HEK293 (cell line): ENCODE measurements around the gene NEK11.

ENCODE experiments used
- CTCF ChIA-PET: fragments of 350-600 bp; formaldehyde crosslinking; extraction: SDS; loops from one replicate; lab custom pipeline; 2021; ENCODE audit warnings: antibody characterized with exemption; lab: Yijun Ruan, JAX
- POLR2A ChIA-PET: fragments of 300-600 bp; formaldehyde crosslinking; extraction: SDS; loops from one replicate; lab custom pipeline; 2020; ENCODE audit warnings: antibody characterized with exemption, inconsistent platforms; lab: Yijun Ruan, JAX
- H3K27ac ChIP-seq: fragments of 200-500 bp; sonication (Bioruptor generic); 2 replicates; pipeline ENCODE4 v1.5.1; 2014; ENCODE audit warnings: low read depth, low read length, control low read depth, inconsistent platforms; ENCODE audit errors: extremely low read depth
- H3K36me3 ChIP-seq, 2 experiments: fragments of 200-500 bp in 1 of 2; sonication (Bioruptor generic) in 1 of 2; 1 replicate in 1 of 2; 2 replicates in 1 of 2; pipeline ENCODE4 v1.5.1; 2014 to 2017; ENCODE audit warnings: inconsistent platforms in 2 of 2, low read length in 2 of 2; ENCODE audit not compliant: control insufficient read depth in 2 of 2, insufficient read depth in 1 of 2
- H3K4me1 ChIP-seq: fragments of 200-500 bp; sonication (Bioruptor generic); 2 replicates; pipeline ENCODE4 v1.5.1; 2014; ENCODE audit warnings: mild to moderate bottlenecking, low read length, inconsistent platforms; ENCODE audit not compliant: control insufficient read depth, insufficient read depth
- H3K4me3 ChIP-seq: 2 replicates; pipeline ENCODE4 v1.5.1; 2011; ENCODE audit warnings: low read depth, mild to moderate bottlenecking, control low read depth, low read length, moderate library complexity
- H3K9me3 ChIP-seq: fragments of 200-500 bp; sonication (Bioruptor generic); 2 replicates; pipeline ENCODE4 v1.5.1; 2014; ENCODE audit warnings: low read depth, low read length, inconsistent platforms; ENCODE audit not compliant: control insufficient read depth, insufficient read depth
- GLIS2 ChIP-seq: fragments of 450-650 bp; formaldehyde crosslinking; IDR thresholded peaks from 2 replicates; pipeline ENCODE4 v1.5.1; 2016; ENCODE audit warnings: missing biosample characterization, missing genetic modification characterization
- PRDM10 ChIP-seq: fragments of 450-650 bp; formaldehyde crosslinking; IDR thresholded peaks from 2 replicates; pipeline ENCODE4 v1.5.1; 2016; ENCODE audit warnings: missing biosample characterization, missing genetic modification characterization
- PRDM4 ChIP-seq: fragments of 450-650 bp; formaldehyde crosslinking; IDR thresholded peaks from 2 replicates; pipeline ENCODE4 v1.5.1; 2017; ENCODE audit warnings: missing biosample characterization, missing genetic modification characterization
- PRDM6 ChIP-seq: fragments of 450-650 bp; formaldehyde crosslinking; IDR thresholded peaks from 2 replicates; pipeline ENCODE4 v1.5.1; 2017; ENCODE audit warnings: missing biosample characterization, missing genetic modification characterization
- SCRT1 ChIP-seq: fragments of 450-650 bp; formaldehyde crosslinking; IDR thresholded peaks from 2 replicates; pipeline ENCODE4 v1.5.1; 2016; ENCODE audit warnings: missing biosample characterization, missing genetic modification characterization, borderline replicate concordance
- SP3 ChIP-seq: fragments of 450-650 bp; formaldehyde crosslinking; IDR thresholded peaks from 2 replicates; pipeline ENCODE4 v1.5.1; 2016; ENCODE audit warnings: missing biosample characterization, missing genetic modification characterization
- ZBTB49 ChIP-seq: fragments of 450-650 bp; formaldehyde crosslinking; IDR thresholded peaks from 2 replicates; pipeline ENCODE4 v1.5.1; 2016; ENCODE audit warnings: missing biosample characterization, missing genetic modification characterization, low read depth
- ZNF155 ChIP-seq: fragments of 450-650 bp; formaldehyde crosslinking; IDR thresholded peaks from 2 replicates; pipeline ENCODE4 v1.5.1; 2016; ENCODE audit warnings: missing biosample characterization, missing genetic modification characterization
- ZNF174 ChIP-seq: fragments of 450-650 bp; formaldehyde crosslinking; IDR thresholded peaks from 2 replicates; pipeline ENCODE4 v1.5.0; 2017; ENCODE audit warnings: missing biosample characterization, mild to moderate bottlenecking, missing genetic modification characterization
- ZNF2 ChIP-seq: fragments of 450-650 bp; formaldehyde crosslinking; IDR thresholded peaks from 2 replicates; pipeline ENCODE4 v1.5.1; 2016; ENCODE audit warnings: missing biosample characterization, missing genetic modification characterization
- ZNF202 ChIP-seq: fragments of 450-650 bp; formaldehyde crosslinking; IDR thresholded peaks from 2 replicates; pipeline ENCODE4 v1.5.1; 2016; ENCODE audit warnings: missing biosample characterization, missing genetic modification characterization, borderline replicate concordance
- ZNF292 ChIP-seq: fragments of 450-650 bp; formaldehyde crosslinking; IDR thresholded peaks from 2 replicates; pipeline ENCODE4 v1.5.1; 2016; ENCODE audit warnings: low read depth, missing biosample characterization, missing genetic modification characterization, borderline replicate concordance
- ZNF394 ChIP-seq: fragments of 450-650 bp; formaldehyde crosslinking; IDR thresholded peaks from 2 replicates; pipeline ENCODE4 v1.5.1; 2016; ENCODE audit warnings: missing biosample characterization, missing genetic modification characterization, mild to moderate bottlenecking, moderate library complexity, borderline replicate concordance
- ZNF398 ChIP-seq: fragments of 450-650 bp; formaldehyde crosslinking; IDR thresholded peaks from 2 replicates; pipeline ENCODE4 v1.5.1; 2017; ENCODE audit warnings: missing biosample characterization, missing genetic modification characterization
- ZNF600 ChIP-seq: fragments of 450-650 bp; formaldehyde crosslinking; IDR thresholded peaks from 2 replicates; pipeline ENCODE4 v1.5.1; 2016; ENCODE audit warnings: missing biosample characterization, missing genetic modification characterization
- ZNF624 ChIP-seq: fragments of 450-650 bp; formaldehyde crosslinking; IDR thresholded peaks from 2 replicates; pipeline ENCODE4 v1.5.1; 2017; ENCODE audit warnings: missing biosample characterization, missing genetic modification characterization
- ZNF654 ChIP-seq: fragments of 450-650 bp; formaldehyde crosslinking; IDR thresholded peaks from 2 replicates; pipeline ENCODE4 v1.5.1; 2016; ENCODE audit warnings: low read depth, missing biosample characterization, missing genetic modification characterization
- ZNF660 ChIP-seq: fragments of 450-650 bp; IDR thresholded peaks from 2 replicates; pipeline ENCODE4 v1.5.1; 2018; ENCODE audit warnings: missing biosample characterization, mild to moderate bottlenecking, missing genetic modification characterization
- ZNF670 ChIP-seq: fragments of 450-650 bp; formaldehyde crosslinking; IDR thresholded peaks from 2 replicates; pipeline ENCODE4 v1.5.1; 2016; ENCODE audit warnings: missing biosample characterization, missing genetic modification characterization, low read depth
- ZNF707 ChIP-seq: fragments of 450-650 bp; formaldehyde crosslinking; IDR thresholded peaks from 2 replicates; pipeline ENCODE4 v1.5.1; 2016; ENCODE audit warnings: missing biosample characterization, missing genetic modification characterization
- ZNF776 ChIP-seq: fragments of 450-650 bp; formaldehyde crosslinking; IDR thresholded peaks from 2 replicates; pipeline ENCODE4 v1.5.0; 2017; ENCODE audit warnings: missing biosample characterization, missing genetic modification characterization, borderline replicate concordance
- ZSCAN23 ChIP-seq: fragments of 450-650 bp; formaldehyde crosslinking; IDR thresholded peaks from 2 replicates; pipeline ENCODE4 v1.5.1; 2016; ENCODE audit warnings: missing biosample characterization, missing genetic modification characterization
- ZSCAN30 ChIP-seq: fragments of 450-650 bp; IDR thresholded peaks from 2 replicates; pipeline ENCODE4 v1.5.1; 2018; ENCODE audit warnings: missing biosample characterization, mild to moderate bottlenecking, missing genetic modification characterization, moderate library complexity

Gene NEK11

GRCh38 chr3:131324923-131325322 is 298.2 kb downstream of the NEK11 start:
- TF ChIP-seq ZNF707 (tag by site-specific recombination) = no peak
- no peak for TF ChIP-seq SCRT1 (tag by site-specific recombination)
- no peak for TF ChIP-seq ZNF394 (tag by site-specific recombination)
- no peak for TF ChIP-seq ZNF202
- no peak for TF ChIP-seq ZNF2 (tag by site-specific recombination)
- no peak for TF ChIP-seq ZNF600 (tag by site-specific recombination)
- no peak for TF ChIP-seq ZNF155 (tag by site-specific recombination)
- no peak for TF ChIP-seq SP3 (tag by site-specific recombination)
- no peak for TF ChIP-seq ZNF292 (tag by site-specific recombination)
- no peak for TF ChIP-seq PRDM4 (tag by site-specific recombination)
- no peak for TF ChIP-seq ZNF776
- no peaks in the 10 kb centered on the region for H3K4me1 ChIP-seq
- POLR2A ChIA-PET = interaction anchor here (0.6 kb wide), 1 partner anchor 123 kb away, joined by 3 read pairs; no protein-coding TSS in a partner anchor
- CTCF ChIA-PET = interaction anchor here (0.7 kb wide), 1 partner anchor 16 kb away, joined by 3 read pairs; no protein-coding TSS in a partner anchor
- no peak overlapping the region for H3K27ac ChIP-seq
- H3K36me3 ChIP-seq = no peaks in the 10 kb centered on the region
- no peak overlapping the region for H3K4me3 ChIP-seq
- H3K9me3 ChIP-seq = no peaks in the 10 kb centered on the region

- H3K27ac ChIP-seq = no peak overlapping the region
- H3K4me1 ChIP-seq = peaks cover 3% of the 10 kb centered on the region; the same call in 1 of the 2 replicates
- H3K4me3 ChIP-seq = no peak overlapping the region
- ChIA-PET CTCF (no interaction called here), POLR2A (no interaction called here)
- no peaks in the 10 kb centered on the region for H3K36me3 ChIP-seq
- H3K9me3 ChIP-seq = no peaks in the 10 kb centered on the region
- TF ChIP-seq ZNF654 (tag by site-specific recombination) (no peak), ZSCAN23 (no peak), ZBTB49 (tag by site-specific recombination) (no peak), ZNF660 (tag by site-specific recombination) (no peak), GLIS2 (tag by site-specific recombination) (no peak), ZNF174 (tag by site-specific recombination) (no peak), ZNF624 (tag by site-specific recombination) (no peak), PRDM6 (tag by site-specific recombination) (no peak), ZSCAN30 (tag by site-specific recombination) (no peak), ZNF670 (tag by site-specific recombination) (no peak), ZNF398 (no peak), PRDM10 (tag by site-specific recombination) (no peak)
Observed at GRCh38 chr3:131326307-131326706, 299.6 kb downstream of the NEK11 start.
